GM12878 (cell line): ENCODE results near the gene LRRC39. TPM values are rescaled to one million over a fixed set of nuclear protein-coding genes. Genes with fewer than 3 reads are reported as not detected.

Experiments used
- ATAC-seq: fragments of 200-7000 bp; cut with Tn5 transposase; 3 replicates; pipeline ENCODE4 v1.9.1; 2020; ENCODE audit warnings: mild to moderate bottlenecking, moderate library complexity
- BruUV-seq: library from RNA; stranded (reverse); fragments of 400-500 nt; replicated peaks from 2 replicates; lab custom pipeline; 2021; lab: Mats Ljungman, UMichigan
- CTCF ChIA-PET: fragments of 300-600 bp; sonication (Branson Sonifier 250); formaldehyde crosslinking; extraction: SDS; loops from one replicate; lab custom pipeline; 2021; ENCODE audit warnings: inconsistent platforms; lab: Yijun Ruan, JAX
- POLR2A ChIA-PET: fragments of 350-600 bp; formaldehyde crosslinking; extraction: SDS; loops from one replicate; lab custom pipeline; 2021; ENCODE audit warnings: inconsistent platforms; lab: Charles Lee
- RAD21 ChIA-PET: fragments of 300-600 bp; sonication (Branson Sonifier 250); formaldehyde crosslinking; loops from one replicate; lab custom pipeline; 2023; ENCODE audit warnings: antibody characterized with exemption; ENCODE audit not compliant: unreplicated experiment; lab: Charles Lee
- SMC1A ChIA-PET: fragments of 300-600 bp; sonication (Branson Sonifier 250); formaldehyde crosslinking; loops from one replicate; lab custom pipeline; 2023; ENCODE audit not compliant: unreplicated experiment, uncharacterized antibody; lab: Charles Lee
- DNase-seq: peaks from one replicate; pipeline ENCODE4 v3.0.0-alpha.2; 2011; ENCODE audit warnings: low read depth, low spot score
- FAIRE-seq: peaks from 3 replicates; lab custom pipeline; 2011; peaks lifted over from hg19 to GRCh38; lab: Jason Lieb, UNC
- H2AFZ ChIP-seq: 2 replicates; pipeline ENCODE4 v1.6.0; 2011; ENCODE audit warnings: low read depth, low read length, control low read depth; ENCODE audit not compliant: control insufficient read depth
- H3K27ac ChIP-seq: 2 replicates; pipeline ENCODE4 v1.5.1; 2011; ENCODE audit warnings: control low read depth; ENCODE audit not compliant: control insufficient read depth, insufficient read depth
- H3K27me3 ChIP-seq, 2 experiments: replicated peaks in 1 of 2; 2 replicates each; pipeline versions ENCODE4 v1.6.0 to v1.6.1; 2011; ENCODE audit warnings: low read length in 1 of 2; ENCODE audit not compliant: control insufficient read depth in 2 of 2, insufficient read depth in 2 of 2
- H3K36me3 ChIP-seq, 2 experiments: 2 replicates each; pipeline ENCODE4 v1.5.1; 2011; ENCODE audit warnings: low read length in 1 of 2; ENCODE audit not compliant: control insufficient read depth in 2 of 2, insufficient read depth in 2 of 2
- H3K4me1 ChIP-seq: 2 replicates; pipeline ENCODE4 v1.6.1; 2011; ENCODE audit warnings: mild to moderate bottlenecking, low read length, moderate library complexity, mixed read lengths; ENCODE audit not compliant: control insufficient read depth, insufficient read depth
- H3K4me2 ChIP-seq: 2 replicates; pipeline ENCODE4 v1.6.0; 2011; ENCODE audit warnings: control low read depth; ENCODE audit not compliant: control insufficient read depth, insufficient read depth
- H3K4me3 ChIP-seq: fragments of 200-600 bp; sonication (generic); 2 replicates; pipeline ENCODE4 v1.5.1; 2016
- H3K79me2 ChIP-seq: 2 replicates; pipeline ENCODE4 v1.6.0; 2011; ENCODE audit warnings: low read length; ENCODE audit not compliant: control insufficient read depth, insufficient read depth
- H3K9ac ChIP-seq: 2 replicates; pipeline ENCODE4 v1.8.0; 2011; ENCODE audit warnings: low read length, control low read depth, mixed read lengths; ENCODE audit not compliant: control insufficient read depth, insufficient read depth
- H3K9me3 ChIP-seq: replicated peaks from 3 replicates; pipeline ENCODE4 v1.5.1; 2011; ENCODE audit warnings: mild to moderate bottlenecking, low read length; ENCODE audit not compliant: control insufficient read depth, insufficient read depth
- H4K20me1 ChIP-seq: 2 replicates; pipeline ENCODE4 v1.6.0; 2011; ENCODE audit not compliant: control insufficient read depth, insufficient read depth
- CREM ChIP-seq: IDR thresholded peaks from 2 replicates; pipeline ENCODE4 v1.6.1; 2014; ENCODE audit warnings: antibody characterized with exemption, low read depth
- DPF2 ChIP-seq: fragments of 450-650 bp; IDR thresholded peaks from 2 replicates; pipeline ENCODE4 v1.6.1; 2017; ENCODE audit warnings: mild to moderate bottlenecking
- FOS ChIP-seq: IDR thresholded peaks from 3 replicates; pipeline ENCODE4 v1.6.1; 2011; ENCODE audit warnings: borderline replicate concordance; ENCODE audit not compliant: insufficient read length; ENCODE audit errors: extremely low read depth
- IKZF1 ChIP-seq: fragments of 450-650 bp; conservative IDR thresholded peaks from 2 replicates; pipeline ENCODE4 v1.6.1; 2017; ENCODE audit warnings: antibody characterized with exemption, mild to moderate bottlenecking
- IKZF2 ChIP-seq, 2 experiments: fragments of 450-650 bp; IDR thresholded peaks; 2 replicates each; pipeline ENCODE4 v1.6.1; 2017; ENCODE audit warnings: mild to moderate bottlenecking in 2 of 2, moderate library complexity in 2 of 2
- JUND ChIP-seq: IDR thresholded peaks from 2 replicates; pipeline ENCODE4 v1.6.1; 2012; ENCODE audit warnings: low read depth, mild to moderate bottlenecking, low read length, improper control_type of control experiment, moderate library complexity
- KLF5 ChIP-seq: fragments of 450-650 bp; IDR thresholded peaks from 2 replicates; pipeline ENCODE4 v1.6.1; 2014; ENCODE audit warnings: mild to moderate bottlenecking; ENCODE audit not compliant: partially characterized antibody
- MEF2A ChIP-seq: IDR thresholded peaks from 2 replicates; pipeline ENCODE4 v1.6.1; 2011; ENCODE audit warnings: low read depth, mild to moderate bottlenecking, low read length, moderate library complexity; ENCODE audit not compliant: insufficient read depth
- PAX5 ChIP-seq: IDR thresholded peaks from 2 replicates; pipeline ENCODE4 v1.6.1; 2011; ENCODE audit warnings: low read depth, low read length, borderline replicate concordance
- REST ChIP-seq: IDR thresholded peaks from 2 replicates; pipeline ENCODE4 v1.6.1; 2012; ENCODE audit warnings: mild to moderate bottlenecking, low read depth, low read length
- RUNX3 ChIP-seq: IDR thresholded peaks from 2 replicates; pipeline ENCODE4 v1.6.1; 2012; ENCODE audit warnings: low read length, inconsistent platforms
- SKIL ChIP-seq: fragments of 450-650 bp; IDR thresholded peaks from 2 replicates; pipeline ENCODE4 v1.6.1; 2017; ENCODE audit warnings: mild to moderate bottlenecking, low read depth, inconsistent platforms; ENCODE audit not compliant: poor library complexity, severe bottlenecking
- TCF7 ChIP-seq: IDR thresholded peaks from 2 replicates; pipeline ENCODE4 v1.6.1; 2014; ENCODE audit warnings: antibody characterized with exemption, borderline replicate concordance
- ZBTB4 ChIP-seq: fragments of 450-650 bp; formaldehyde crosslinking; IDR thresholded peaks from 2 replicates; pipeline ENCODE4 v1.4.0; 2022; ENCODE audit warnings: mild to moderate bottlenecking, moderate library complexity
- ZNF207 ChIP-seq: fragments of 450-650 bp; IDR thresholded peaks from 2 replicates; pipeline ENCODE4 v1.6.1; 2014; ENCODE audit warnings: antibody characterized with exemption, mild to moderate bottlenecking, borderline replicate concordance
- ZNF217 ChIP-seq: fragments of 450-650 bp; IDR thresholded peaks from 2 replicates; pipeline ENCODE4 v1.6.1; 2017; ENCODE audit warnings: antibody characterized with exemption, mild to moderate bottlenecking
- WGBS: methylation state at CpG from one replicate; pipeline ENCODE4 v1.1.6; 2016; ENCODE audit warnings: low lambda C conversion rate; ENCODE audit not compliant: insufficient replicate concordance, insufficient coverage; ENCODE audit errors: missing lambda C conversion rate; 5-methylcytosine and 5-hydroxymethylcytosine counted together
- in situ Hi-C: fragments of 300-500 bp; cut with MboI; formaldehyde crosslinking; loops from 9 replicates; pipeline ENCODE4 v1.14.3; 2018; ENCODE audit warnings: mixed read lengths
- intact Hi-C: fragments of 100-400 bp; cut with micrococcal nuclease; formaldehyde crosslinking; loops from one replicate; pipeline ENCODE4 v1.14.2; 2022; ENCODE audit not compliant: unreplicated experiment
- polyA plus RNA-seq, 11 experiments: library from polyadenylated mRNA; depleted of rRNA in 4 of 11; unstranded in 6 of 11; stranded (reverse) in 5 of 11; fragments of >200 nt; fragmentation: Nextera tagmentation in 4 of 11; fragmentation: Illumina TruSeq in 1 of 11; extraction: Ambion mirVana in 4 of 11; extraction: Trizol in 1 of 11; gene quantifications; 1 replicate in 1 of 11; 2 replicates in 10 of 11; pipeline versions ENCODE4 v1.2.1 to v1.2.3, GENCODE V29; 2011 to 2016; ENCODE audit warnings: inconsistent platforms in 2 of 11, missing spikeins in 2 of 11, low read depth in 1 of 11
- total RNA-seq, 4 experiments: library from RNA; depleted of rRNA in 3 of 4; stranded (reverse); fragments of >200 nt in 3 of 4; fragmentation: Illumina TruSeq in 1 of 4; extraction: Trizol in 1 of 4; gene quantifications; 2 replicates each; pipeline versions ENCODE4 v1.2.1 to v1.2.3, GENCODE V29; 2013 to 2021

The LRRC39 gene
- total and polyA plus RNA-seq, 10 of the 15 experiments (the other 5 are each of a cell fraction or from before 2014, with no cell fraction given): 0.23 to 1.1 (median 0.56) TPM

GRCh38 chr1:100198596-100198995, 20.5 kb upstream of the LRRC39 start (continued):
- TF ChIP-seq ZBTB4 (CRISPR knock-in tag) (no peak), KLF5 (no peak), ZNF217 (no peak), DPF2 (no peak), IKZF1 (no peak), SKIL (no peak), JUND (no peak)

- no TSS peak for BruUV-seq
- CTCF ChIA-PET: no interaction called here
- DNase-seq: peak; percentile 31
- Histone ChIP-seq H3K4me1 (peaks cover 12% of the 10 kb centered on the region), H3K4me3 (peak overlapping the region; percentile 5; the same call in 1 of the 2 replicates), H3K36me3 (peaks cover 0 to 3% of the 10 kb centered on the region in 2 experiments; a peak in 1 of 4 replicates), H3K9me3 (no peaks in the 10 kb centered on the region; the same call in 2 of the 3 replicates), H3K4me2 (0 out of 2 replicates have a peak overlapping the region, but pooled peaks have one; percentile 19), H2AFZ (no peak overlapping the region), H3K27ac (no peak overlapping the region), H3K79me2 (no peaks in the 10 kb centered on the region), H3K27me3 (no peaks in the 10 kb centered on the region), H4K20me1 (no peaks in the 10 kb centered on the region), H3K9ac (no peak overlapping the region)
- WGBS: 22% methylated on average over 3 of the region's 3 CpGs
- POLR2A ChIA-PET: no interaction called here
- SMC1A ChIA-PET: interaction anchor here (0.5 to 1.1 kb wide), 2 partner anchors 17 to 19 kb away, joined by 3 read pairs; no protein-coding TSS in a partner anchor
- RAD21 ChIA-PET: no interaction called here
- peak; percentile 75 for ATAC-seq
- no peak for FAIRE-seq
- intact Hi-C loops (no loop called here), in situ Hi-C loops (no loop called here)
- TF ChIP-seq FOS: no peak
- TF ChIP-seq CREM: no peak
- peak; percentile 55 for TF ChIP-seq RUNX3
- TF ChIP-seq IKZF2 (IDR thresholded peaks at IDR 0.05): peak; percentile 25 to 44; a peak in 2 of 4 replicates
- TF ChIP-seq REST: no peak
- 0 out of 2 replicates have a peak, but pooled peaks have one; percentile 4 for TF ChIP-seq MEF2A
- TF ChIP-seq PAX5: peak; percentile 44; the same call in 1 of the 2 replicates
- TF ChIP-seq ZNF207: no peak
- no peak for TF ChIP-seq TCF7
Measured at GRCh38 chr1:100188617-100189016, 10.6 kb upstream of the LRRC39 start.
